SKM-1 (cell line): ENCODE data around the gene POTEC.
"Not testable (repeated sequence)": the region's sequence is repeated elsewhere in the genome, so short reads cannot be mapped to it uniquely, and the experiment has no call there.

Source experiments
- DNase-seq: peaks from one replicate; lab custom pipeline; 2025; ENCODE audit not compliant: unreplicated experiment; lab: John Stamatoyannopoulos, UW

The POTEC gene

DNA sequence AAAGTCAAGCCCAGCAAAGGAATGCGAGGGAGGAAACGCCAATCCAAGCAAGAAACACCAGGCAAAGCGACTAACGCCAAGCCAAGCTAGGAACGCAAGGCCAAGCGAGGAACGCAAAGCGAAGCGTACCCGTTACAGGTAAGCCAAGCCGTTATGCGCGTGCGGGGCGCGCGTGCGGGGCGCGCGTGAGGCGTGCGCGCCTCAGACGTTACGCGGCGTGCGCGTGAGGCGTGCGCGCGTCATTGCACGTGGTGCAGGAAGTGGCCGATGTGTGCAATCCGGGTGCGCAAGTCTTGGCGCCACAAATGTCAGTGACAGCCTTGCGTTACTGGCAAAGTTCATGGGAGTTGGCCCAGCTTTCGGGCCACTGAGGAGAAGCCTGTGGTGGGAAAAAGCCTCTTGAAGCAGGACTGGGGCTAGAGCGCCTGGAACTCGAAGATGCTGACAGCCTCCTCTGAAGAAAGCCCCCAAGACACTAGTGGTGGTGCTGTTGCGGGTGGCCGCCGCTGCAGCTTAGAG is at the start of gene POTEC:
Gene POTEC, minus strand, starts transcription at position 155 of the 519 bp plus-strand sequence. CDS start 454 bp downstream, outside the sequence.
- not testable (repeated sequence) for DNase-seq

- DNase-seq, result no peak
Observed at GRCh38 chr18:14577971-14578370, 34.6 kb upstream of the POTEC start.

- DNase-seq, result not testable (repeated sequence)
Observed at GRCh38 chr18:14559502-14559901, 16.1 kb upstream of the POTEC start.

- DNase-seq, result not testable (repeated sequence)
Observed at GRCh38 chr18:14531659-14532058, 11.7 kb downstream of the POTEC start.

GRCh38 chr18:14510707-14511106 is 32.7 kb downstream of the POTEC start:
- DNase-seq, result not testable (repeated sequence)

DNA sequence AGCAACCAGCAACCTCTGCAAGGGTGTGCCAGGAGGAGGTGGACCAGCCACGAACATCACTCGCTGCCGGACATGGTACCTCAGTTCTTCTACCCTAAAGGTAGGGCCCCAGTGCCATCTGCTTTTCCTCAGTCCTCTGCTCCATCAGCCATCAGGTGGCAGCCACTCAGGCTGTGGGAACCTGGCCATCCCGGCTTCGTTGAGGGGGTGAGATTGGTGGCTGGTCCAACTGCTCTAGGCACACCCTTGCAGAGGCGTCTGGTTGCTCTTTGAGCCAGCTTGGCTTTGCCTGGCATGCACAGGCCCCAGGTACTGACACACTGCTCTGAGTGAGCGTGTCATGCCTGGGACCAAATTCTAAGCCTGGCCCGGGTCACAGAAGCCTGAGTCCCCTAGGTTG is 39.7 kb downstream of the POTEC start:
- not testable (repeated sequence) for DNase-seq

DNA sequence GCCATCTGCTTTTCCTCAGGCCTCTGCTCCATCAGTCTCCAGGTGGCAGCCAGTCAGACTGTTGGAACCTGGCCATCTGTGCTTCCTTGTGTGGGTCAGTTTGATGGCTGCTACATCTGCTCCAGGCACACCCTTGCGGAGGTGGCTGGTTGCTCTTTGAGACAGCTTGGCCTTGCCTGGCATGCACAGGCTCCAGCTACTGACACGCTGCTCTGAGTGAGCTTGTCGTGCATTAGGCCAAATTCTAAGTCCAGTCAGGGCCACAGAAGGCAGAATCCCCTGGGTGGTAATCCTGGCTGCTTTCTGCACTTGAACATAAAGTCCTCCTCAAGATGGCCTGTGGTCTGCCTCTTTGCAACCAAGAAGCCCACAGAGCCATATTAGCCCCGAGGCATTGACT is 41.5 kb downstream of the POTEC start:
- DNase-seq, result not testable (repeated sequence)

- DNase-seq, result not testable (repeated sequence)
Observed at GRCh38 chr18:14489256-14490014, 54.0 kb downstream of the POTEC start.

- DNase-seq, result not testable (repeated sequence)
Observed at GRCh38 chr18:14488789-14489188, 54.6 kb downstream of the POTEC start.

DNA sequence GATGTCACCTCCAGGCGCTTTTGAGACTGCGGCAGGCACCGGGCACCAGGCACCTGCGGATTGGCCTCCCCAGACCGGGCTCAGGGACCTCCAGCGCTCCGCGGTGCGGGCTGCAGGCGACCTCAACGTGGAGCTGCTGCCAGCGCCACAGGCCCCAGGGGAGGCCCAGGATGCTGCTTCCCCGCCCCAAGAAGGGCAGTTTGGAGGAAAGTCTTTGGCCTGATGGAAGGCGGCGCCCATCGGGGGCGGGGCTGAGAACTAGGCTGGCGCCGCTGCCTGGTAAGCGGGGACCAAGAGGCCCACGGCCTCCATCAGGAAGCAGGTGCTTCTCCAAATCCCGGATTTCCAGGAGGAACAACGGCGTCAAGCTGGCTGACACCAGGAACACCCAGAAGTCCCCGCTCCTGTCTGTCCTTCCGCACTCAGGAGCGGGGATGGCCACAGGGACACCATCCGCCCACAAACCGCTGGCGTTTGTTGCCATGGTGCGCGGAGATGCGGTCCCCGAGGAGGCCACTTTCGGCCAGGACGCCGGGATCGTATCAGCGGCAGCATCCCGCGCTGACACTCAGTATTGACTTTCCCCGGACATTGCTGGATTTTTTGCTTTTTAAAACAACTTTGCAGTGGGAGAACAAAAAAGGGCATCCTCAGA is 56.3 kb downstream of the POTEC start:
- not testable (repeated sequence) for DNase-seq

- not testable (repeated sequence) for DNase-seq
Observed at GRCh38 chr18:14479076-14479475, 64.3 kb downstream of the POTEC start.

- not testable (repeated sequence) for DNase-seq
Observed at GRCh38 chr18:14475520-14475919, 67.9 kb downstream of the POTEC start.

- not testable (repeated sequence) for DNase-seq
Observed at GRCh38 chr18:14474752-14475151, 68.6 kb downstream of the POTEC start.

DNA sequence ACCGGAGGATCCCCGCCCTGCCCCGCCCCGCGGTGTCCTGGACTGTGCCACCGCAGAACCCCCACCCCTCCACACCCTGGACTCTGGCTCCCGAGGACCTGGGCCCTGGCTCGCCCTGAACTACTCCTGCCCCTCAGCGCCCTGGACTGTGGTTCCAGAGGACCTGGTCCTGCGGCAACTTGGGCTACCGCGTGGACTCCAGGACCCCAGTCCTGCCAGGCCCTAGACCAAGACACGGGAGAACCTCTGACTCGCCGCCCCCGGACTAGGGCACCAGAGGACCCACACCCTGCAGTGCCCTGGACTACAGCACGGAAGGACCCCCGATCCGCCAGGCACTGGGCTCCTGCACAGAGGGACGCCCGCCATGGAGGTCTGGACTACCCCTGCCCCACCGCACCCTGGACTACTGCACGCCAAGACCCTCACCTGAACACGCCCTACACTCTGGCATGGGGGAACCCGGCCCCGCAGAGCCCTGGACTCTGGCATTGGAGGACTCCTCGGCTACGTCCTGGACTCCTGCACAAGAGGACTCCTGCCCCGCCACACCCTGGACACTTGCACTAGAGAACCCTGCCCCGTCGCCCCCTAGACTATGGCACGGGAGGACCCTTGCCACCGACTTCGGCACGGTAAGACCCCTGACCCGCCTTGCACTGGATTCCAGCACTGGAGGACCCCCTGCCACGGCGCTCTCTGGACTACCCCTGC is 69.2 kb downstream of the POTEC start:
- not testable (repeated sequence) for DNase-seq

- not testable (repeated sequence) for DNase-seq
Observed at GRCh38 chr18:14473250-14474006, 70.0 kb downstream of the POTEC start.

DNA sequence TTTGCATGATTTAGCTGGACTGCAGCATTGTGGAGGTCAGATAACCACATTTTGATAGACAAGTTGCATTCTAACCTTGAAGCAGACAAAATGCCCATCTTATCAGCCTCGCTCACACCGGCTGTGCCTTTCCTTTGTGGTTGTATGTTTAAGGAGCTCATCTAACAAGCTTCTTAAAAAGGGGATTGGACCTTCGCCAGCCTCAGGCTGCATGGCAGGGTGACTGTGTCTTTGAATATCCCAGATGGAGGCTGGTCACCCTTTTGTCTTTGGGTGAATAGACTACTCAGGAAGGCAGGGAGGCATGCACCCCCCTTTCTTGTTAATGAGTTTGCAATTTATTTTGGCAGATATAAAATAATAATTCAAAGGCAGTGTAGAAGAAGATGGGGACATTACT is 72.1 kb downstream of the POTEC start:
- not testable (repeated sequence) for DNase-seq

GRCh38 chr18:14470446-14470845 is 73.0 kb downstream of the POTEC start:
- DNase-seq, result not testable (repeated sequence)

DNA sequence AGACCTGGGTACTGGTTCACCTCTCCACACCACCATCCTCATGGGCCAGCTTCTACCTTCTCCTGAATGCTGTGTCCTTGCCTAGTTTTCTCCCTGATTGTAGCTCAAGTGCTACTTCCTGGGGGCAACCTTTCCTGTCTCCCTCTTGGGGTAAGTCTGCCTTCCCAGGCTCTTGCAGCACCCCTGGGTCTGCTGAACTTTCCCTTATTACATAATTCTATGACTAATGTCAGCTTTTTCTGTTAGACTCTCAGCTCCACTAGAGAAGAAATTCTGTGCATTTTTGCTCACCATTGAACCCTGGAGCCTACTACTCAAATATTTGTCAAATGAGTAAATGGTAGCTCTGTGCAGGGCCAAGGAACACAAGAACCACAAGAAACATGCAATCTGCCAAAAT is 73.4 kb downstream of the POTEC start:
- not testable (repeated sequence) for DNase-seq

DNA sequence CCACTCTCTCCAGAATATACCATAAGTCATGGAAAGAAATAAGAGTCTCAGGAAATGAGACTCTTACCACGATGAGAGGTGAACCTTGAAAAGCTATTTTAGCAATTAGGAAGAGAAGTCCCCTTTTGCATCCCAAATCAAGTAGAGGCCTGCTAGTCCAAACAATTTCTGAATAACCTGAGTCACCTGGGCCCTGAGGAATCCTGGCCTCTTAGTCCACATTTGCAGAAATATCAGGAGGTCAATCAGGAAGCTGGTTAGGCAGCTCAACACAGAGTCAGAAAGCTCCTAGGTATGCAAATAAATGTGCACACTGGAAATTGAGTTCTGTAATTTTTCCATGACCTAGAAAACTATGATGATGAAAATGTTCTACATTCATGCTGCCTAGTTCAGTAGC is 77.4 kb downstream of the POTEC start:
- not testable (repeated sequence) for DNase-seq
